Hepatocyte (in vitro differentiated cells): Measurements from ENCODE around the gene UBTD1. TPM values are rescaled to one million over a fixed set of nuclear protein-coding genes. Genes with fewer than 3 reads are reported as not detected.

Source experiments
- DNase-seq: peaks from one replicate; pipeline ENCODE4 v3.0.0-alpha.2; 2016; ENCODE audit warnings: low spot score
- H2AFZ ChIP-seq: fragments of 200-600 bp; sonication (generic); 2 replicates; pipeline ENCODE4 v1.6.0; 2016; ENCODE audit warnings: antibody characterized with exemption, mild to moderate bottlenecking
- H3K27ac ChIP-seq: fragments of 200-600 bp; sonication (generic); 2 replicates; pipeline ENCODE4 v1.5.1; 2016; ENCODE audit warnings: mild to moderate bottlenecking
- H3K27me3 ChIP-seq: fragments of 200-600 bp; sonication (generic); 2 replicates; pipeline ENCODE4 v1.6.1; 2016
- H3K36me3 ChIP-seq: fragments of 200-600 bp; sonication (generic); replicated peaks from 2 replicates; pipeline ENCODE4 v1.5.1; 2016; ENCODE audit warnings: low read depth; ENCODE audit not compliant: insufficient read depth
- H3K4me1 ChIP-seq: fragments of 200-600 bp; sonication (generic); 2 replicates; pipeline ENCODE4 v1.5.1; 2016; ENCODE audit warnings: mild to moderate bottlenecking, moderate library complexity; ENCODE audit not compliant: insufficient read depth
- H3K4me2 ChIP-seq: fragments of 200-600 bp; sonication (generic); 2 replicates; pipeline ENCODE4 v1.6.0; 2016
- H3K4me3 ChIP-seq: fragments of 200-600 bp; sonication (generic); 2 replicates; pipeline ENCODE4 v1.5.1; 2016; ENCODE audit warnings: mild to moderate bottlenecking
- H3K79me2 ChIP-seq: fragments of 200-600 bp; sonication (generic); 2 replicates; pipeline ENCODE4 v1.6.0; 2017; ENCODE audit warnings: mild to moderate bottlenecking
- H3K9me2 ChIP-seq: fragments of 200-600 bp; sonication (generic); replicated peaks from 2 replicates; pipeline ENCODE4 v1.6.0; 2017; ENCODE audit warnings: mild to moderate bottlenecking; ENCODE audit not compliant: insufficient read depth
- H3K9me3 ChIP-seq: fragments of 200-600 bp; sonication (generic); 2 replicates; pipeline ENCODE4 v1.5.1; 2016; ENCODE audit warnings: low read depth, mild to moderate bottlenecking
- H4K20me1 ChIP-seq: fragments of 200-600 bp; sonication (generic); 2 replicates; pipeline ENCODE4 v1.6.0; 2016; ENCODE audit warnings: mild to moderate bottlenecking; ENCODE audit not compliant: insufficient read depth, poor library complexity, severe bottlenecking
- EZH2 ChIP-seq: fragments of 200-600 bp; sonication (generic); IDR thresholded peaks from 2 replicates; pipeline ENCODE4 v1.6.1; 2016; ENCODE audit warnings: antibody characterized with exemption, mild to moderate bottlenecking, borderline replicate concordance
- EZH2phosphoT487 ChIP-seq: fragments of 200-600 bp; sonication (generic); IDR thresholded peaks from one replicate; pipeline ENCODE4 v1.6.1; 2018; ENCODE audit warnings: antibody characterized with exemption, mild to moderate bottlenecking, low read depth, moderate library complexity; ENCODE audit not compliant: unreplicated experiment, severe bottlenecking
- WGBS: methylation state at CpG from one replicate; pipeline ENCODE4 v1.1.6; 2016; ENCODE audit warnings: low lambda C conversion rate; ENCODE audit errors: missing lambda C conversion rate; 5-methylcytosine and 5-hydroxymethylcytosine counted together
- polyA plus RNA-seq: library from polyadenylated mRNA; unstranded; fragments of >200 nt; fragmentation: Nextera tagmentation; extraction: Ambion mirVana; gene quantifications from 2 replicates; pipeline ENCODE4 v1.2.1, GENCODE V29; 2016
- total RNA-seq: library from RNA; depleted of rRNA; stranded (reverse); fragments of >200 nt; gene quantifications from 2 replicates; pipeline ENCODE4 v1.2.3, GENCODE V29; 2014
- TF ChIP-seq, protein P1 (sequence below): fragments of 200-600 bp; sonication (generic); IDR thresholded peaks from 2 replicates; pipeline ENCODE4 v1.5.1; 2016; ENCODE audit warnings: antibody characterized with exemption, mild to moderate bottlenecking; ENCODE audit not compliant: poor library complexity

The UBTD1 gene
- total and polyA plus RNA-seq, 2 experiments from 2014 or later, result 12.8 to 37.0 TPM

DNA sequence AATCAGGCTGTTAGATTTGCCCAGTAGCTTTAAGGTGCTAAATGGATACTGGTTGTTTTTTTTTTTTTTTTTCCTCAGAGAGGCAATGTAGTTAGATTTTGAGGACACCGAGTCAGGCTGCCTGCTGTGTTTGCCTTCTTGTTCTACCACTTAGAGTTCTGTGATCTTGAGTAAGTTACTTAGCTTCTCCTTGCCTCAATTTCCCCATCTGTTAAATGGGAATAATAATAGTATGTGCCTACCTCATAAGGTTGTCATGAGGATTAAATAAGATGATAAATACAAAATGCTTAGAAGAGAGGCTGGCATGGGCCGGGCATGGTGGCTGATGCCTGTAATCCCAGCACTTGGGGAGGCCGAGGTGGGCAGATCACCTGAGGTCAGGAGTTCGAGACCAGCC, 120.0 kb downstream of the UBTD1 start:
- TF ChIP-seq EZH2phosphoT487 (no peak), EZH2 (no peak)
- TF ChIP-seq, protein P1, sequence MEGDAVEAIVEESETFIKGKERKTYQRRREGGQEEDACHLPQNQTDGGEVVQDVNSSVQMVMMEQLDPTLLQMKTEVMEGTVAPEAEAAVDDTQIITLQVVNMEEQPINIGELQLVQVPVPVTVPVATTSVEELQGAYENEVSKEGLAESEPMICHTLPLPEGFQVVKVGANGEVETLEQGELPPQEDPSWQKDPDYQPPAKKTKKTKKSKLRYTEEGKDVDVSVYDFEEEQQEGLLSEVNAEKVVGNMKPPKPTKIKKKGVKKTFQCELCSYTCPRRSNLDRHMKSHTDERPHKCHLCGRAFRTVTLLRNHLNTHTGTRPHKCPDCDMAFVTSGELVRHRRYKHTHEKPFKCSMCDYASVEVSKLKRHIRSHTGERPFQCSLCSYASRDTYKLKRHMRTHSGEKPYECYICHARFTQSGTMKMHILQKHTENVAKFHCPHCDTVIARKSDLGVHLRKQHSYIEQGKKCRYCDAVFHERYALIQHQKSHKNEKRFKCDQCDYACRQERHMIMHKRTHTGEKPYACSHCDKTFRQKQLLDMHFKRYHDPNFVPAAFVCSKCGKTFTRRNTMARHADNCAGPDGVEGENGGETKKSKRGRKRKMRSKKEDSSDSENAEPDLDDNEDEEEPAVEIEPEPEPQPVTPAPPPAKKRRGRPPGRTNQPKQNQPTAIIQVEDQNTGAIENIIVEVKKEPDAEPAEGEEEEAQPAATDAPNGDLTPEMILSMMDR, result no peak

More for the DNA sequence above, 120.0 kb downstream of the UBTD1 start:
- no peak overlapping the region for H3K27ac ChIP-seq
- WGBS, result 96% methylated on average over 4 of the region's 4 CpGs
- H3K36me3 ChIP-seq, result no peaks in the 10 kb centered on the region
- DNase-seq, result no peak
- no peak overlapping the region for H3K4me2 ChIP-seq
- H3K27me3 ChIP-seq, result no peaks in the 10 kb centered on the region
- no peak overlapping the region for H2AFZ ChIP-seq
- no peaks in the 10 kb centered on the region for H4K20me1 ChIP-seq
- H3K4me1 ChIP-seq, result no peaks in the 10 kb centered on the region
- no peaks in the 10 kb centered on the region for H3K9me3 ChIP-seq
- H3K79me2 ChIP-seq, result no peaks in the 10 kb centered on the region
- H3K4me3 ChIP-seq, result no peak overlapping the region
- H3K9me2 ChIP-seq, result no peaks in the 10 kb centered on the region

Other genes with a start within 250 kb of the UBTD1 start
- 6.4 and 8.7 TPM in 2 replicates for gene ARHGAP19, start 206.3 kb upstream of the UBTD1 start, total RNA-seq
- gene ARHGAP19, start 206.3 kb upstream of the UBTD1 start, polyA plus RNA-seq, result 2.7 and 5.0 TPM in 2 replicates
- gene FRAT1, start 179.7 kb upstream of the UBTD1 start, total RNA-seq, result 13.8 and 14.2 TPM in 2 replicates
- gene FRAT1, start 179.7 kb upstream of the UBTD1 start, polyA plus RNA-seq, result 8.1 and 14.2 TPM in 2 replicates
- 23.4 and 27.4 TPM in 2 replicates for gene FRAT2, start 164.2 kb upstream of the UBTD1 start, total RNA-seq
- 29.4 and 30.4 TPM in 2 replicates for gene FRAT2, start 164.2 kb upstream of the UBTD1 start, polyA plus RNA-seq
- gene RRP12, start 97.6 kb upstream of the UBTD1 start, total RNA-seq, result 8.5 and 10.6 TPM in 2 replicates
- gene RRP12, start 97.6 kb upstream of the UBTD1 start, polyA plus RNA-seq, result 19.6 and 20.6 TPM in 2 replicates
- 204 and 214 TPM in 2 replicates for gene PGAM1, start 72.7 kb upstream of the UBTD1 start, total RNA-seq
- 239 and 254 TPM in 2 replicates for gene PGAM1, start 72.7 kb upstream of the UBTD1 start, polyA plus RNA-seq
- 34.7 and 40.0 TPM in 2 replicates for gene EXOSC1, start 52.9 kb upstream of the UBTD1 start, total RNA-seq
- gene EXOSC1, start 52.9 kb upstream of the UBTD1 start, polyA plus RNA-seq, result 39.1 and 51.7 TPM in 2 replicates
- gene ZDHHC16, start 52.7 kb upstream of the UBTD1 start, total RNA-seq, result 54.4 and 57.0 TPM in 2 replicates
- 81.9 and 86.8 TPM in 2 replicates for gene ZDHHC16, start 52.7 kb upstream of the UBTD1 start, polyA plus RNA-seq
- 68.6 and 73.6 TPM in 2 replicates for gene MMS19, start 502 bp upstream of the UBTD1 start, total RNA-seq
- gene MMS19, start 502 bp upstream of the UBTD1 start, polyA plus RNA-seq, result 58.4 and 59.8 TPM in 2 replicates
- gene ANKRD2, start 73.9 kb downstream of the UBTD1 start, total RNA-seq, result not detected in 2 replicates
- gene ANKRD2, start 73.9 kb downstream of the UBTD1 start, polyA plus RNA-seq, result 0.15 TPM in 1 of 2 replicates, not detected in the other
- gene HOGA1, start 85.5 kb downstream of the UBTD1 start, total RNA-seq, result 4.5 and 5.8 TPM in 2 replicates
- gene HOGA1, start 85.5 kb downstream of the UBTD1 start, polyA plus RNA-seq, result 6.9 TPM in 2 replicates
- 0.23 TPM in 1 of 2 replicates, not detected in the other for gene C10orf62, start 90.8 kb downstream of the UBTD1 start, total RNA-seq
- gene C10orf62, start 90.8 kb downstream of the UBTD1 start, polyA plus RNA-seq, result not detected in 2 replicates
- gene MORN4, start 134.6 kb downstream of the UBTD1 start, total RNA-seq, result 8.5 and 10.6 TPM in 2 replicates
- 15.6 and 18.4 TPM in 2 replicates for gene MORN4, start 134.6 kb downstream of the UBTD1 start, polyA plus RNA-seq
- gene PI4K2A, start 141.7 kb downstream of the UBTD1 start, total RNA-seq, result 25.9 and 26.5 TPM in 2 replicates
- 19.6 and 22.4 TPM in 2 replicates for gene PI4K2A, start 141.7 kb downstream of the UBTD1 start, polyA plus RNA-seq
- 23.8 and 26.4 TPM in 2 replicates for gene AVPI1, start 188.3 kb downstream of the UBTD1 start, total RNA-seq
- 28.5 and 34.1 TPM in 2 replicates for gene AVPI1, start 188.3 kb downstream of the UBTD1 start, polyA plus RNA-seq
- 25.4 and 29.5 TPM in 2 replicates for gene MARVELD1, start 214.8 kb downstream of the UBTD1 start, total RNA-seq
- 52.5 and 53.1 TPM in 2 replicates for gene MARVELD1, start 214.8 kb downstream of the UBTD1 start, polyA plus RNA-seq
- gene ZFYVE27, start 238.2 kb downstream of the UBTD1 start, total RNA-seq, result 20.1 and 24.9 TPM in 2 replicates
- 30.3 and 31.9 TPM in 2 replicates for gene ZFYVE27, start 238.2 kb downstream of the UBTD1 start, polyA plus RNA-seq